K562 (cell line): ENCODE measurements around the gene LRRC61. TPM values are rescaled to one million over a fixed set of nuclear protein-coding genes. Genes with fewer than 3 reads are reported as not detected.

Experiments
- ARHGAP35 ChIP-seq: fragments of 450-650 bp; IDR thresholded peaks from 2 replicates; pipeline ENCODE4 v1.6.1; 2018; ENCODE audit not compliant: partially characterized antibody
- ELF2 ChIP-seq: fragments of 250-450 bp; sonication (Bioruptor Pico); IDR thresholded peaks from 2 replicates; pipeline ENCODE4 v1.5.0; 2021; ENCODE audit warnings: mild to moderate bottlenecking
- FOXK2 ChIP-seq, 2 experiments: fragments of 450-650 bp; IDR thresholded peaks in 1 of 2; conservative IDR thresholded peaks in 1 of 2; 2 replicates each; pipeline ENCODE4 v1.6.1; 2016; ENCODE audit warnings: low read depth in 2 of 2, mild to moderate bottlenecking in 1 of 2
- KHSRP ChIP-seq: fragments of 450-650 bp; IDR thresholded peaks from 2 replicates; pipeline ENCODE4 v1.6.1; 2017
- LARP7 ChIP-seq: fragments of 450-650 bp; IDR thresholded peaks from 2 replicates; pipeline ENCODE4 v1.6.1; 2016
- MCM3 ChIP-seq: fragments of 450-650 bp; IDR thresholded peaks from 2 replicates; pipeline ENCODE4 v1.6.1; 2016
- MCM7 ChIP-seq, 2 experiments: fragments of 450-650 bp; IDR thresholded peaks; 2 replicates each; pipeline ENCODE4 v1.6.1; 2016 to 2018
- MIER1 ChIP-seq: fragments of 450-650 bp; IDR thresholded peaks from 2 replicates; pipeline ENCODE4 v1.6.1; 2016; ENCODE audit warnings: antibody characterized with exemption, mild to moderate bottlenecking, low read depth
- RAD21 ChIP-seq, 2 experiments: fragments of 250-450 bp in 1 of 2; fragments of 450-650 bp in 1 of 2; sonication (Bioruptor Pico) in 1 of 2; formaldehyde crosslinking in 1 of 2; IDR thresholded peaks in 1 of 2; conservative IDR thresholded peaks in 1 of 2; 2 replicates each; pipeline versions ENCODE4 v1.4.0 to v1.8.0; 2020 to 2022; ENCODE audit warnings: mild to moderate bottlenecking in 2 of 2, moderate library complexity in 1 of 2
- RBM25 ChIP-seq: fragments of 200-400 bp; formaldehyde crosslinking; IDR thresholded peaks from 2 replicates; pipeline ENCODE4 v1.6.1; 2018; ENCODE audit warnings: low read length, low read depth, moderate library complexity; ENCODE audit not compliant: severe bottlenecking
- RCOR1 ChIP-seq, 2 experiments: IDR thresholded peaks; 2 replicates each; pipeline ENCODE4 v1.6.1; 2012; ENCODE audit warnings: low read depth in 2 of 2, low read length in 2 of 2, borderline replicate concordance in 1 of 2, improper control_type of control experiment in 1 of 2
- SIN3A ChIP-seq, 2 experiments: fragments of 150-350 bp in 1 of 2; IDR thresholded peaks; 2 replicates each; pipeline ENCODE4 v1.6.1; 2011 to 2016; ENCODE audit warnings: borderline replicate concordance in 2 of 2, low read depth in 2 of 2, low read length in 2 of 2, mild to moderate bottlenecking in 2 of 2, moderate library complexity in 2 of 2; ENCODE audit not compliant: control insufficient read depth in 1 of 2
- TAF9B ChIP-seq: fragments of 450-650 bp; IDR thresholded peaks from 2 replicates; pipeline ENCODE4 v1.6.1; 2018; ENCODE audit warnings: mild to moderate bottlenecking; ENCODE audit not compliant: partially characterized antibody
- TEAD1 ChIP-seq, 2 experiments: fragments of 450-650 bp in 1 of 2; sonication (generic) in 1 of 2; formaldehyde crosslinking; IDR thresholded peaks; 2 replicates each; pipeline versions ENCODE4 v1.4.0 to v1.8.0; 2020 to 2022; ENCODE audit warnings: mild to moderate bottlenecking in 2 of 2, missing genetic modification reagents in 1 of 2
- ZBTB2 ChIP-seq: fragments of 450-650 bp; IDR thresholded peaks from 2 replicates; pipeline ENCODE4 v1.6.1; 2016; ENCODE audit warnings: antibody characterized with exemption
- ZNF217 ChIP-seq: sonication (generic); formaldehyde crosslinking; IDR thresholded peaks from 2 replicates; pipeline ENCODE4 v1.8.0; 2022; ENCODE audit warnings: mild to moderate bottlenecking, missing genetic modification reagents
- ZNF311 ChIP-seq: fragments of 250-450 bp; sonication (Bioruptor Pico); IDR thresholded peaks from 2 replicates; pipeline ENCODE4 v1.4.0; 2020; ENCODE audit warnings: mild to moderate bottlenecking, moderate library complexity
- ZNF354B ChIP-seq: fragments of 250-450 bp; sonication (Bioruptor Pico); IDR thresholded peaks from 2 replicates; pipeline ENCODE4 v1.4.0; 2020
- ZNF398 ChIP-seq: fragments of 250-450 bp; sonication (Bioruptor Pico); IDR thresholded peaks from 2 replicates; pipeline ENCODE4 v1.8.0; 2021; ENCODE audit warnings: moderate library complexity, mild to moderate bottlenecking, inconsistent platforms
- ZNF589 ChIP-seq: fragments of 200-800 bp; sonication (Bioruptor generic); IDR thresholded peaks from 2 replicates; pipeline ENCODE4 v1.6.1; 2016; ENCODE audit warnings: low read depth, missing genetic modification characterization, missing compliant biosample characterization
- ZNF655 ChIP-seq: fragments of 250-450 bp; sonication (Bioruptor Pico); IDR thresholded peaks from 2 replicates; pipeline ENCODE4 v1.5.0; 2021
- polyA plus RNA-seq, 8 experiments: library from polyadenylated mRNA; depleted of rRNA in 4 of 8; stranded (reverse) in 5 of 8; unstranded in 3 of 8; fragments of >200 nt; fragmentation: Nextera tagmentation in 2 of 8; fragmentation: Illumina TruSeq in 1 of 8; extraction: Ambion mirVana in 2 of 8; extraction: Trizol in 1 of 8; gene quantifications; 2 replicates each; pipeline versions ENCODE4 v1.2.1 to v1.2.3, GENCODE V29; 2011 to 2014; ENCODE audit warnings: inconsistent platforms in 1 of 8, missing spikeins in 1 of 8
- total RNA-seq, 7 experiments: library from RNA; depleted of rRNA in 6 of 7; stranded (reverse); fragments of >200 nt in 6 of 7; fragmentation: Illumina TruSeq in 2 of 7; extraction: Trizol in 2 of 7; gene quantifications; 2 replicates each; pipeline versions ENCODE4 v1.2.1 to v1.2.3, GENCODE V29; 2011 to 2021; ENCODE audit warnings: low replicate concordance in 1 of 7

LRRC61 gene
- total and polyA plus RNA-seq, 9 of the 15 experiments (the other 6 are each of a cell fraction or from before 2014, with no cell fraction given): 1.3 to 55.2 (median 35.2) TPM

GRCh38 chr7:150378115-150378852 lies 55.1 kb downstream of the LRRC61 start (continued):
- no peak for TF ChIP-seq LARP7
- TF ChIP-seq TAF9B: no peak
- no peak for TF ChIP-seq MIER1
- TF ChIP-seq MCM7 (IDR thresholded peaks at IDR 0.05): no peak
- no peak for TF ChIP-seq ZNF311
- TF ChIP-seq ELF2 (CRISPR knock-in tag): no peak
- no peak for TF ChIP-seq ZNF354B (CRISPR knock-in tag)
- TF ChIP-seq ZNF655: no peak
- peak in 1 of 2 experiments; percentile 90; a peak in 2 of 4 replicates for TF ChIP-seq RCOR1 (IDR thresholded peaks at IDR 0.05; ENCODE audit: borderline replicate concordance in 1 of 2, low read depth in 2 of 2, low read length in 2 of 2)
- TF ChIP-seq ZBTB2: peak; percentile 19; the same call in 1 of the 2 replicates
- TF ChIP-seq RAD21 (CRISPR knock-in tag; conservative IDR thresholded peaks at IDR 0.05 in 1 of 2, IDR thresholded peaks at IDR 0.05 in 1 of 2): peak; percentile 38 to 43
- TF ChIP-seq FOXK2 (conservative IDR thresholded peaks at IDR 0.05 in 1 of 2, IDR thresholded peaks at IDR 0.05 in 1 of 2; ENCODE audit: low read depth in 2 of 2): no peak; a peak in 1 of 4 replicates
- TF ChIP-seq SIN3A (IDR thresholded peaks at IDR 0.05; ENCODE audit: borderline replicate concordance in 2 of 2, control insufficient read depth in 1 of 2, low read depth in 2 of 2, low read length in 2 of 2): peak in 1 of 2 experiments; percentile 51; a peak in 1 of 4 replicates
- TF ChIP-seq TEAD1 (CRISPR knock-in tag; IDR thresholded peaks at IDR 0.05): peak in 1 of 2 experiments; percentile 70; a peak in 1 of 4 replicates
- no peak for TF ChIP-seq KHSRP
- TF ChIP-seq ZNF217 (CRISPR knock-in tag): no peak
- no peak for TF ChIP-seq MCM3
- TF ChIP-seq ZNF398 (CRISPR knock-in tag): no peak
- no peak for TF ChIP-seq ARHGAP35
- no peak for TF ChIP-seq ZNF589 (CRISPR knock-in tag)
- no peak for TF ChIP-seq RBM25
